ENCODE measurements around the gene ANKRD6.

The ANKRD6 gene

GRCh38 chr6:89655122-89655521 lies 222.2 kb downstream of the ANKRD6 start:
- no peak for TF ChIP-seq CTCF (IDR thresholded peaks at IDR 0.05)

GRCh38 chr6:89657445-89658158 lies 224.7 kb downstream of the ANKRD6 start:
- TF ChIP-seq CTCF (IDR thresholded peaks at IDR 0.05): no peak

DNA sequence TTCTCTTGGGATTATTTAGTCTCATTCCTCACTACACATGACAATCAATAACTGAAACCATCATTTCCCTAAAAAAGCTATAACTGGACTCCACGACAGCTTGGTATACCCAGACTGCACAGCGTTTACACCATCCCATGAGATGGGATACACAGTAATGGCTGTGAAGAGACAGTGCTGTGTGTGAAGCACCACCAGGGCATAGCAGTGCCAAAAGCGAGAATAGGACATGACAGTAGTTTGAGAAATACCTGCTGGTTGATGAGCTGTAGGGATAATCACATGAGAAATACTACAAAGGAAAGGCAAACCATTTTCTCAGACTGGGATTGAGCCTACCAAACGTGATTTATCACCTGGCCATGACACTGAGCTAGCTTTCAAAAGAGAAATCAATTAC lies 228.0 kb downstream of the ANKRD6 start:
- TF ChIP-seq CTCF (IDR thresholded peaks at IDR 0.05): no peak

DNA sequence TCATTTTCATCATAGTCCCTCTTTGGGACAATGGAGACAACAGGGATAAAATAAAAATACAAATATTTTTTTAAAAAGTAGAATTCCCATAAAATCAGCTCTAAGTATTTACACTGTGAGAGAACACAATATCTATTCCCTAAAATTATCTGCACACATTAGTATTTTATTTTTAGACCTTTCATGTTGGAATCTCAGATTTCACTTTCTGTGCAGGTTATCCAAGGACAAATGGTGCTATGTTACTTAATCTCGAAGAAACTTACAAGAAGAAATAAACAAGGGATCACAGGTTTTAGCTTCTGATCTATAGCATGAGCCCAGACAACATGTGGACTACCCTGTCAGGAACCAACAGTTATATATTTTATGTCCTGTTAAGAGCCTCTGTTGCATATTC lies 228.6 kb downstream of the ANKRD6 start:
- no peak for TF ChIP-seq CTCF (IDR thresholded peaks at IDR 0.05)

DNA sequence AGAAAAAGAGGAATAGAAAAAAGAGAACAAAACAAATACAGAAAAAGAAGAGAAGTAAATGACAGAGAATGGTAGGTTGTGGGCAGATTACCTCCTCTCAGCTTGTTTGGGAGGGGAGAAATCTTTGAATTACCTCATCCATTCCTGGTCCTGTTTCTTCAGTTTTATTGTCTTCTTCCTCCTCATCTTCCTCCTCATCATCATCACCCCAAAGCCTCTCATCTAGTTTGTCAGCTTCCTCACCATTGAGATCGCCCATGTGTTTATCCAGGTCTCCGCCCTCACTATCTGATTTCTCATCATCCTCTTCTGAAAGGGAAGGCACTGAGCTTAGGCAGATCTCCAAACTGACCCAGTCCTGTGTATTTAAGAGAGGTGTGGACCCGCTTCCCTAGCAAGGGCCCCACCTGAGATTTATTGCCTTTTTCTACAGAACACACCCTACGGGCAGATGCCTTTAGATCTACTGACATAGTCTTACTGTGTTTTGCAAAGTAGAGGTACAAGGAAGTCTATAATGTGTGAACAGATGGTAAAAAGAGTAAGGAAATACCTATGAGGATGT lies 229.8 kb downstream of the ANKRD6 start:
- no peak for TF ChIP-seq CTCF (IDR thresholded peaks at IDR 0.05)

DNA sequence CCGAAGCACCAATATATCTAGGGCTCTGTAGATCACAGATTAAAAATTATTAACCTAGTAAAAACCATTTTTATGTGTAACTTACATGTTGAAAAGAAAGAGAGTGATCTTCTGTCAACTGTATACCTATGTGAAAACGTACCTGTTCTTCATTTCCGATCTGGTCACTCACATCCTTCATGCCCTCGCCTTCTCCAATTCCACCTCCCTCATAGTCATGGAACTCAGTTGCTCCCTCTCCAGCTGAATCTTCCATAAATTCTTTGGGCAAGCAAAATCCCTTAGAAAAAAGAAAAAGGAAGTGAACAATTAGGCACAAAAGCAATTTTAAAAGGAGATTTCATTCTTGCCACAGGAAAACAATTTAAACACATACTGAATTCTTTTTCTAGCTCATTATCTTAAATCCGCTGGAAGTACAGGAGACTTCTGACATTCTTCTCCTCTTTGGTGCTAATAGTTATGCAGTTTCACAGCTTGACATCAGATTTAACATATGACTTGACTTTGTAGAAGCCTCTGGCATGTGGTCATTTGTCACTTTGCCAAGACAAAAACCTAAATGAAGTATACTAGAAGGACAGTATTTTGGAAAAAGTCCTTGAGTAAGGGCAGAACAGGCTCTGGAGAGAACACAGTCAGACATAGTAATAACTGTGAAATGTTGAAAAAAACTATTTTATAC lies 235.1 kb downstream of the ANKRD6 start:
- TF ChIP-seq CTCF (IDR thresholded peaks at IDR 0.05): no peak

- TF ChIP-seq CTCF (IDR thresholded peaks at IDR 0.05): no peak
Observed at GRCh38 chr6:89669002-89669401, 236.1 kb downstream of the ANKRD6 start.

Measured in LNCAP (cell line).